Measurements from ENCODE around the gene DUSP1. TPM values are rescaled to one million over a fixed set of nuclear protein-coding genes. Genes with fewer than 3 reads are reported as not detected.

Gene DUSP1
- total RNA-seq, 4 donors from 2014 or later = 455 to 718 (median 676) TPM

- Histone ChIP-seq H3K36me3 (no peaks in the 10 kb centered on the region), H3K27ac (replicated peaks in 1 of 4) (no peak overlapping the region), H3K9me3 (peaks cover 0 to 7% (median 6%) of the 10 kb centered on the region in 4 donors), H3K27me3 (no peaks in the 10 kb centered on the region), H3K4me3 (no peak overlapping the region), H3K4me1 (peaks cover 17 to 34% (median 32%) of the 10 kb centered on the region in 4 donors)
- no peak for DNase-seq (ENCODE audit: extremely low spot score)
- TF ChIP-seq POLR2AphosphoS5 (IDR thresholded peaks at IDR 0.05) (no peak), CTCF (IDR thresholded peaks at IDR 0.05) (no peak), EP300 (IDR thresholded peaks at IDR 0.05) (no peak), POLR2A (IDR thresholded peaks at IDR 0.05; ENCODE audit: low read depth) (no peak)
- intact Hi-C loops (cut with DNase I) = loop anchor here (5.0 kb wide), 1 partner anchor 44 kb away; no protein-coding TSS in a partner anchor
- WGBS = 86% methylated on average over 2 of the region's 2 CpGs
Observed at GRCh38 chr5:172760959-172761358, 10.0 kb downstream of the DUSP1 start.

DNA sequence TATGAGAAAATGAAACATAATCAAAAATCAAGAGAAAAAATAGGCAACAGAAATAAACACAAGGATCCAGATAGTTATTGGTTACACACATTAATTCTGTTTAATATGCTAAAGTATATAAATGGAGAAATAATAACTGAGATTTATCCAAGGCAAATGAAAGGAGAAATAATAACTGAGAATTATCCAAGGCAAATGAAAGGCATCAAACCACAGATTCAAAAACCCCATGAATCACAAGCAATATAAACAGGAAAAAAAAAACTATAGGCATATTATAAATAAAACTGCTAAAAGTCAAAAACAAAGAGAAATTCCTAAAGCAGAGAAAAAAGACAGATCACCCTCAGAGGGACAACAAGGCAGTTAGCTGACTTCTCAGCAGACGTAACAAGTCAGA, 10.9 kb downstream of the DUSP1 start:
- Histone ChIP-seq H3K4me3 (no peak overlapping the region), H3K9me3 (peaks cover 0 to 7% (median 6%) of the 10 kb centered on the region in 4 donors), H3K27me3 (no peaks in the 10 kb centered on the region), H3K27ac (replicated peaks in 1 of 4) (no peak overlapping the region), H3K36me3 (no peaks in the 10 kb centered on the region), H3K4me1 (peaks cover 11 to 27% (median 24%) of the 10 kb centered on the region in 4 donors)
- DNase-seq (ENCODE audit: extremely low spot score) = no peak
- WGBS = 79% methylated on average over 1 of the region's 1 CpG
- TF ChIP-seq POLR2AphosphoS5 (IDR thresholded peaks at IDR 0.05) (no peak), POLR2A (IDR thresholded peaks at IDR 0.05; ENCODE audit: low read depth) (no peak), EP300 (IDR thresholded peaks at IDR 0.05) (no peak), CTCF (IDR thresholded peaks at IDR 0.05) (no peak)
- intact Hi-C loops (cut with DNase I) = loop anchor here (5.0 kb wide), 1 partner anchor 43 kb away; no protein-coding TSS in a partner anchor

- 85% methylated on average over 6 of the region's 6 CpGs for WGBS
- intact Hi-C loops (cut with DNase I) = no loop called here
- H3K36me3 ChIP-seq = no peaks in the 10 kb centered on the region
- DNase-seq (ENCODE audit: extremely low spot score) = no peak
- H3K4me3 ChIP-seq = no peak overlapping the region
- no peak for TF ChIP-seq POLR2A (IDR thresholded peaks at IDR 0.05; ENCODE audit: low read depth)
- TF ChIP-seq EP300 (IDR thresholded peaks at IDR 0.05) = no peak
- TF ChIP-seq CTCF (IDR thresholded peaks at IDR 0.05) = no peak
- TF ChIP-seq POLR2AphosphoS5 (IDR thresholded peaks at IDR 0.05) = no peak
- peaks cover 2 to 13% (median 11%) of the 10 kb centered on the region in 4 donors for H3K4me1 ChIP-seq
- H3K27ac ChIP-seq (replicated peaks in 1 of 4) = peak overlapping the region; percentile 21 to 66 (median 47)
- no peaks in the 10 kb centered on the region for H3K27me3 ChIP-seq
- peaks cover 0 to 7% (median 6%) of the 10 kb centered on the region in 4 donors for H3K9me3 ChIP-seq
Observed at GRCh38 chr5:172758834-172759149, 12.2 kb downstream of the DUSP1 start.

DNA sequence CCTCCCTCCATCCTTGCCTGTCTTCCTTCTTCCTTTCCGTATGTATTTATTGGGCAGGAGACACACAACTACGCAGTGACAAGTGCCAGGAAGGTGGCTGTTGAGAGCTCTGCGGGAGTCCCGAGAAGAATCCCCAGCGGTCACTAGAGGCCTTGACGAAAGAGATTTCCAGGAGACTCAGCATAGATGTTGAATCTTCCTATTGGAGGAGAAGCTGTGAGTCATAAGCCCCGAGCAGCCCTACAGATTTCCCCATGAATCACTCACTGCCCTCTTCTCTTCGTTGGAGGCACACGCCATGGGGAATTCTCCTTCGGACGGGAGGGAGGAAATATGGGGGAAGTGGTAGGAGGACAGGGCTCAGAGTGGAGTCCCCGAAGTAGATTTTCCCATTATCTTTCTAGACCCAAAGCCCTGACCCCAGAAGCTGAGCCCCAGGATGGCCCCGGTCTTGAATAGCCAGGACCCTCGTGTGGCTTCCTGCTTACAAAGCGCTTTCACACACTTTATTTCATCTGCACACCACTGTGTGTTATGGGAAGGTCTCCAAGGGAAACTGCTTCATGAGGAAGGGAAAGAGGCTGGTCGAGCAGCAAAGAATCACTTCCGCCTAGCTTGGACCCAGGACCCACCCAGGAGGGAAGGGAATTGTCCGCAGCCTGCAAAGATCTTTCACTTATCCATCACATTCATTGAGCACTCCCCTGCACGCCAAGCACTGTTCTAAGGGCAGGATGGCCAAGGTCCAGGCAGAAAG, 12.7 kb downstream of the DUSP1 start:
- intact Hi-C loops (cut with DNase I) = no loop called here
- Histone ChIP-seq H3K27me3 (no peaks in the 10 kb centered on the region), H3K36me3 (no peaks in the 10 kb centered on the region), H3K4me3 (no peak overlapping the region), H3K9me3 (peaks cover 0 to 7% (median 6%) of the 10 kb centered on the region in 4 donors), H3K27ac (replicated peaks in 1 of 4) (peak overlapping the region; percentile 21 to 66 (median 47)), H3K4me1 (peaks cover 2 to 13% (median 9%) of the 10 kb centered on the region in 4 donors)
- no peak for DNase-seq (ENCODE audit: extremely low spot score)
- WGBS = 63% methylated on average over 19 of the region's 19 CpGs
- no peak for TF ChIP-seq CTCF (IDR thresholded peaks at IDR 0.05)
- TF ChIP-seq EP300 (IDR thresholded peaks at IDR 0.05) = no peak
- peak in 1 of 2 donors; percentile 73 for TF ChIP-seq POLR2AphosphoS5 (IDR thresholded peaks at IDR 0.05)

Data from esophagus muscularis mucosa (tissue), 4 donors.